ENCODE results near the gene SCAND1.

The SCAND1 gene

DNA sequence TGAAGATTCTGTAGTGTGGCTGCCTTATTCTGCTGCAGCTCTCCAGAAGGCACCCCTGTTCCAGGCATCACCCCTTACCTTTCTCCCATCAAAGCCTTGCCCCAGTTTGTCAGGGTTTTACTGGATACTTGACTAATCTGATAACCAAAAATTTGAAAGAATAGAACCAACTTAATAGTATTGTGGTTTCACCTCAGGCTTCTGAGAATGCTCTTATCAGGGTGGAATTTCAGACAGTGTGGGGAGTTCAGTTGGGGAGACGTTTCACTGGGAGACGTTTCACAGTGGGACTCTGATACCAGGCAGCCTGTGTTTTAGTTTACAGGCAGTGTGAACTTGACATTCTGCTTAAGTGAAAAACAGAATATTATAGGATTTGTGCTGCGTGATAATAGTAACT is 50.5 kb downstream of the SCAND1 start:
- DNase-seq, result no peak
